COLO829 (cell line): Measurements from ENCODE around the gene MYO1G.
"Not testable (repeated sequence)": the region's sequence is repeated elsewhere in the genome, so short reads cannot be mapped to it uniquely, and the experiment has no call there.

ENCODE experiments used
- DNase-seq: peaks from one replicate; pipeline ENCODE4 v3.0.0; 2012; ENCODE audit warnings: low spot score

MYO1G gene

DNA sequence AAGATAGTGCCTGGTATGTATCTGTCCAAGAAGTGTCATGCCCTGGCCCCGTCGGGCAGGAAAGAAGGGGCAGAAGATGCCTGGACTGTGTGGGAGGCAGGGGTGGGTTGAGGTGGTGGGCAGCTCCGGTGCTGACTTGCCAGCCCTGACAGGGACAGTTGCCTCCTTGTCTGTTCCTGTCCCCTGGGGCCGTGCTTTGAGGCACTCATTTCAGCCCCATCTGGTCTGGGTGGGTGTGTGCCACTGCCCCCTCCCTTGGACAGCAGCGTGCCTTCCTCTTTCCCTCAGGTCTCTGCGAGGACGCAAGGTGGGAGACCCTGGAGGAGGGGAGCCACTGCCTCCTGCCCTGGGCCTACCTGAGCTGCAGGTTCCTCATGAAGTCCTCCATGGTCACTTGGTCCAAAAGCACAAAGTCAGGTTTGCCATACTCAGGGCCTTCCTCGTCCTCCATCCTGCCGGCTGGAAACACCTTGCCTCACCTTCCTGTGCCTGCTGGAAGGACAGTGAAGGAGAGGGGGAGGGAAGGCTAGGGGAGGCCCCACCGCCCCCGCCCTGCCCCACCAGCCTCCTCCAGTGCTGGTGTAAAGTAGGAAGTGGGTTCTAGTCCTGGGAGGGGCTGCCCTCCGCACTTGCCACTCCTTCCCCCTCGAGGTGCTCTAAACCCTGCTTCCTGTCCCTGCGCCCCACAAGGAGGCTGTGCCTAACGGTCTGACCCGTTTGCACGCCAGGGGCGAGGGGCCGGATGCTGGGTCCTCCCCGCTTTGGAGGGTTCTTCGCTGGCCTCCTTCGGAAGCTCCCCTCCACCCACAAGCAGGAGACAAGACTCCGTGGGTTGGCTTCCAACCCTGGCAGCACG, at the start of gene MYO1G:
MYO1G (minus strand) TSS at position 505 of the 856 bp plus-strand sequence; CDS start at position 451, 54 bp downstream.
- DNase-seq = no peak

DNA sequence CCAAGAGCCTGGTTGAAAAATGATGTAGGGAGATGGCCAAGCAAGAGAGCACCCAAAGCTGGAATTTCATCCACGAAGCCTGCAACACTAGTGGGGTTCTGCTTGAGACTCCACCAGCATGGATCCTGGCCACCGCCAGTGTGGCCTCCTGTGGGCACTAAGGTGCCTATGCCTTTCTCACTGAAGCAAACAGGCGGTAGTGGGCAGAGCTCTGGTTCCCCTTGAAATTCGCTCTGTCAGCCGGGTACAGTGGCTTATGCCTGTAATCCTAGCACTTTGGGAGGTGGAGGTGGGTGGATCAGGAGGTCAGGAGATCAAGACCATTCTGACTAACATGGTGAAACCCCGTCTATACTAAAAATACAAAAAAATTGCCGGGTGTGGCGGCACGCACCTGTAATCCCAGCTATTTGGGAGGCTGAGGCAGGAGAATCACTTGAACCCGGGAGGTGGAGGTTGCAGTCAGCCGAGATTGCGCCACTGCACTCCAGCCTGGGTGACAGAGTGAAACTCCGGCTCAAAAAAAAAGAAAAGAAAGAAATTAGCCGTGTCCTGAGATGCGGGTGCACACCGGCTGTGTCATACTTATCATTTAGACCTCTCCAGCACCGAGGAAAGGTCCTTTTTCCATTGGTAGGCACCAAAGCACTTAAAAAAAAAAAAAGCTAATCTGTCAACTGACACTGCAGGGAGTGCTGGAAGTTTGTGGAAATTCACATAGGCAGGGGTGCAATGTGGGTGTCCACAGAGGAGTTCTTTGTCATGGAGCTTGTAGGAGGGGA, 49.5 kb upstream of the MYO1G start:
- DNase-seq = no peak

DNA sequence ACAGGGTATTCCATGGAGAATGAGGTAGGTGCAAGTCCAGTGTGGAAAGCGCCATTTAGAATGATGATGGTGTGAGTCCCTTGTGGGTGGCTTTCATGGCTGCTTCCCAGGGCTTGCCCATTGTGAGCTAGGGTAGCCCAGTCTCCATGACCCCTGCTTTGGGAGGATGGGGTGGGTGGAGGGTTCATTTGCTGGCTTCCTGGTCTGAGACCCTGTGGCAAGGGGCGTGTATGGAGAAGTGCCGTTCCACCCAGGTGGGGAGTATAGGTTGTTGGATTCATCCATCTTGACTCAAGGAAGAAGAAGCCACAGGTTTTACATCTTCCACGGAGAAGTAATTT, 48.9 kb upstream of the MYO1G start:
- DNase-seq = no peak

DNA sequence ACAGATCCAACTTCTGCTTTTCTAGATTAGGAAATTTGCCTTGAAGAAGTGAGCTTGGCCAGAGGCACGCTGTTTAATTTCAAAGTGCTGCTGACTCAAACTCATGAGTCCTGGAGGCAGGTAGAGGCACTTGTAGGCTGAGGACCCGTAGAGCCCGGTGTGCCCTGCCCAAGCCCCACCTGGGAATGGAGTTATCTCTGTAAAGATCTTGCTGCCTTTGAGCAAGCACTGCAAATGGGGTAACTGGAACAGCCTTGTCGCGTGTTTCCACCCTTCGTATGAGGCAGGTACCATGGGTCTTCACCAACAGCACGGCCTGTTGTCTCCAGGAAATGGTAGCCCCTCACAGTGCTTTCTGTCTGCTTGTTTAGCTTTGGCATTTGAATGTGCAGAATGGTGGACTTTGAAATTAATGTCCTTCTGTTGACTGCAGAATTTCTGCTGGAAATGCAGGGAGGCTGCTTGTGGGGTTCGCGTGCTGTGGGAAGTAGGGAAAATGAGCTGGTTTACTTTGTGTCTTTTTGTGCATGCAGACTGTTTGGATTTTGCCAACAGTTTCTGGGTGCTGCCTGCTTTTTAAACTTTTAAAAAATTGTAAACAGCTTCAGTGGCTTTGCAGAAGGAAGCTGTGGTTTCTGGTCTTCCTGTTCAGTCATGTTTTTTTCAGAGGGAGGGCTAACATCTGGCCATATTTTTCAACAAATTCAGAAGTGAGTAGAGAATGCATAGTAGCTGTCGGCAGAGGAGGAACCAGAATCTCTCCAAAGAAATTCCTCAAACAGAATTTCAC, 48.4 kb upstream of the MYO1G start:
- no peak for DNase-seq

DNA sequence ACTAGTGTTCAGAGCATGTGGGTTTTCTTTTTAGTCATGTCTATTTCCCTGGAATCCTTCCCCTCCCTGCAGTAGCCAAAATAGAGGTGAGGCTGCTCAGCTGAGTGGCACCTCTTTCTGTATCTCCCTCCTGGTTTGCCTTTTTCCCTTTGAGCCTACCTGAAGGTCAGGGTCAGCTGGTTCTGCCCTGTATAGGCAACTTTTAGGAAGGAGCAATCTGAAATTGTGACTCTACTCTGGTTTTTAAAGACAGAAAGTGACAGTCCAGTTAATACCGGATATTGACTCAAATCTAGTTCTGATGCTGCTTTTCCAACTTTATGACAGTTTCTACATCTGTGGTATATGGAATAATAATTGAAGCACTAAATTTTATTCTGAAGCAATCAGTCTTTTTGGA, 47.2 kb upstream of the MYO1G start:
- DNase-seq = no peak

DNA sequence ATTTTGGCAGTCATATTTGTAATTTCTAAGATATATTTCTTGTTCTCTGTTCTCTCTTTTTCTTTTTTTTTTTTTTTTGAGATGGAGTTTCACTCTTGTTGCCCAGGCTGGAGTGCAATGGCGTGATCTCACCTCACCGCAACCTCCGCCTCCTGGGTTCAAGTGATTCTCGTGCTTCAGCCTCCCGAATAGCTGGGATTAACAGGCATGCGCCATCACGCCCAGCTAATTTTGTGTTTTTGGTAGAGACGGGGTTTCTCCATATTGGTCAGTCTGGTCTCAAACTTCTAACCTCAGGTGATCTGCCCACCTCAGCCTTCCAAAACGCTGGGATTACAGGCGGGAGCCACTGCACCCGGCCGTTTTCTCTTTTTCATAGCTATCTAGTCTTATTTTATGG, 46.7 kb upstream of the MYO1G start:
- DNase-seq = not testable (repeated sequence)

DNA sequence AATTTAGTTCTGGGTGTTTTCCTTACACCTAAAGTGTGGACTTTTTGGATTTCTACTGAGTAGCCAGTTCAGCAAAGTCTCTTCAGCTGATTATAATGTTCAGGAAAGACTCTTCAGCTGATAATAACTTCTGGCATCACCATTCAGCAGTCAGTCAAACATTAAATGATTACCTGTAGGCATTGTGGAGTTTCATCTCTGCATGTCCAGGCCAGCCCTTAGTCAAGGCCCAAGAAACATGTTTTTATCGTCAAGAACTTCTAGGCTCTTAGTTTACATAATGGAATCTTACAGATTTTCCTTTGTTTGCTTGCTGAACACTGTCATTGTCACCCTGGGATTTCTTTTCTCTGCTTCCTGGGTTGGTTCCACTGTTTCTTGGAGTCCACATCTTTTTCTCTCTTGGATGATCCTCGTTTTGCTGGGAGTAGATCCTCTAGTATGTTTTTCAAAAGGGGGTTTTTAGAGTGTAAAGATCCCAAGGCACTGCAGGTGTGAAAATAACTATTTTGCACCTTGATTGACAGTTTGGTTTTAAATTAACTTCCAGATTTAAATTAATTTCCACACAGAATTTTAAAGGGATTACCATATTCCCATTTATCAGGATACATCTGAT, 45.4 kb upstream of the MYO1G start:
- DNase-seq = no peak

DNA sequence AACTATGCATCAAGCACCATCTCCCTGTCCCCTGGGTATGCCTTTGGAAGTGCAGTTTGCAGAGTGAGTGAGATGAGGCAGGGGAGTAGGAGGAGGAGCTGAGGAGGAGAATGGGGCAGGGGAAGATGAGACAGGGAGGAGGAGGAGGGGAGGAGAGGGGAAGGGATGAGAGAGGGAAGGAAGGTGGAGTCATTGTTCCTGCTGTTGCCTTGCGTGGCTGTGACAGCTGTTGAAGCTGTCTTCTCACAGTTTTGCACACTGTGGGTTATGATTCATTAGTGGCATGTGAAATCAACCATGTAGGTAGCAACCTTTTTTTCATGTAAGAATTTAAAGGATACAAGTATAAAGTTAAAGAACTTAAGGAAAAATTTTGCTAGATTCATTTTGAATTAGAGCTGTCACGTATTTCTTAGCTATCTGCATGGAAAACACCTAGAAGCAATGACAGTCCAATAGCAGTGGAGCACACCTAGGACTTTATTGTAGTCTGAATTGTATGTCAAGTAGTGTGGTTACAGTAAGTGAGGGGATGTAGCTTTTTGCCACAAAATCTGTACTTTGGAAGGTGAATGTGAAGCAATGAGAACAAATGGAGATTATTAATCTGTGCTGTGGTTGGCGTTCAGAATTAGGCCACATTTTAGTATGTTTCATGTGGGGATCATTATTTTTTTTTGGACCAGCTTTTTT, 42.9 kb upstream of the MYO1G start:
- no peak for DNase-seq

DNA sequence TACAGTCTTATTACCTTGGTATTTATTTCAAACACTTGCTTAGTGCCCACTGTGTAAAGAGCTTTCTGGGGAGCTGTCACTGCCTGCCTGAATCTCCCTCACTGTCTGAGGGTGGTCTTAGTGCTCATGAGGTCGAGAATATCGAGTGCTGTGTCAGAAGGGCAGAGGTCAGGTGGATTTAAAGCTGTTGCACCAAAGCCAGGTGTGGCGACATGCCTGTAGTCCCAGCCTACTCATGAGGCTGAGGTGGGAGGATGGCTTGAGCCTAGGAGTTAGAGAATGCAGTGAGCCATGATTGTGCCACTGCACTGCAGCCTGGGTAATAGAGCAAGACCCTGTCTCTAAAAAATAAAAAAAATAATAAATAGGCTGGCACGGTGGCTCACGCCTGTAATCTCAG, 42.1 kb upstream of the MYO1G start:
- DNase-seq = no peak

DNA sequence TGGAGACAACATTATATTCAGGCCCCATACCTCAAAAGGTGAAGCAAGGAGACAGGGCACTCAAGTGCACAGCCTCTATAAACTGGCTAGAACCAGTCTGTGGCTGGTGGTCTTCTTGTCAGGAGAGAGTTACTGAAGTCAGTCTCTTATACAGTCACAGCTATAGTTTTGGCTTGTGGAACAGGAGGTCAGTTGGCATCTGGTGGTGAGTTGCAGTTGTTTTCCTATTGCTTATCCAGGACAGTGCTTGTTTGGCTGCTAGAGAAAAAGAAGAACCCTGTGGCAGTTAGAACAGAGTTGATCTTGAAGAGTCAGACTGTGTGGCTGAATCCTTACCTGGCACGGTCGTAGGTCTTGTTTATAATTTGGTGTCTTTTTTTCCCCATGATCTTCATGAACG, 38.4 kb upstream of the MYO1G start:
- DNase-seq = no peak

DNA sequence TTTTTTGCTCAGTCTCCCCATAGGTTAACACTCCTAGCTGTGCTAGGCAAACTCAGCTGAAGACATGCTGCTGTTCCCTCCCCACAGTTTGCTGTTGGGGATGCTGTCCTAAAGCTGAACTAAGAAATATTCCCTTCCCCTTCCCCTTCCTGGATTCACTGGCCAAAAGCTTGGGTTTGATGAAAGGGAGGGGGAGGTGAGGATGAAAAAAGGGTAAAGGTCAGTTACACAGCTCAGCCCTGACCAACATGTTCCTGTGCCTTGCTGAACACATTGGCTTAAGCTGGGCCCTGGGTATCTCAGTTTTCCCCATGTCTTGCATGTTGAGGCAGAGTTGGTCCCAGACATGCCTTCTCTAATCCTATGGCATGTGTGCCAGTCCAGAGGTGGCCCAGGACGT, 36.5 kb upstream of the MYO1G start:
- no peak for DNase-seq

DNA sequence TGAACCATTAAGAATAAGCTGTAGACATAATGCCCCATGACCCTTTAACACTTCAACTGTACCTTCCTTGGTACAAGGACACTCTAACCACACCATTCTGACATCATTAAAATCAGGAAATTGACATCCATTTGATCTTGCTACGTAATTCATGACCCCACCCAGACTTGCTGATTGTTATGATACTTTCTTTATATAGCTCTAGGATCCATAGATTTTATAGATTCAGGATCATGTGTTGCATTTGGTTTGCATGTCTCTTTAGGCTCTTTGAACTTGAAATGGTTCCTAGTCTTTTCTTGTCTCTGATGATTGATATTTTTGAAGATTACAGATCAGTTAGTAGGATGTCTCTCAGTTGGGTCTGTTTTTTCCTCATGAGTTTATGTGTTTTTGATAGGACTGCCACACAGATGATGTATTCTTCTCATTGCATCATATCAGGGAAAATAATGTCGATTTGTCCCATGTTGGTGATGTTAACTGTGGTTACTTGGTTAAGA, 34.7 kb upstream of the MYO1G start:
- DNase-seq = no peak

DNA sequence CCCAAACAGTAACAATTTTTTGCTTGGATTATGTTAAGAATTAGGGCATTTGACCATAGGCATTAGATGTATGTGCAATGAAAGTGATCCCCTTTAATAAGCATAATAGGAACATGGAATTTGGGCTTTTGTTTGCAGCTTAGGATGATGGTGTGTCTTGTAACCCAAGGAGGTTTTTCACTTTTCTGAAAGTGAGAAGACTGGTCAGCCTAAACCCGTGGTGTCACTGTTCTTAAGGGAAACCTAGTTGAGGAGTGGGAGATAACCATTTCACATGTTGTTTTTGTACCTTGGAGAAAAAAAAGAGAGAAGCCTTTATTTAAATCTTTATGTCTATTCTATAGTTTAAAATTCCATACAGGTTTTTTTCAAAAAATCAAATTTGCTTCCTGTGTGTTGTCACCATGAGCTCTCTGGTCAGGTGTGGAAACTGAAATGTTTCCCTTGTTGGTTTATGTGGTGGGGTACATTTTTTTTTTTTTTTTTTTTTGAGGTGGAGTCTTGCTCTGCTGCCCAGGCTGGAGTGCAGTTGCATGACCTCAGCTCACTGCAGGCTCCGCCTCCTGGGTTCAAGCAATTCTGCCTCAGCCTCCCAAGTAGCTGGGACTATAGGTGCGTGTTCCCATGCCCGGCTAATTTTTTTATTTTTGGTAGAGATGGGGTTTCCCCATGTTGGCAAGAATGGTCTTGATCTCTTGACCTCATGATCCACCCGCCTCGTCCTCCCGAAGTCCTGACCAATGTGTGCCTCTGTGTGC, 28.9 kb upstream of the MYO1G start:
- no peak for DNase-seq

DNA sequence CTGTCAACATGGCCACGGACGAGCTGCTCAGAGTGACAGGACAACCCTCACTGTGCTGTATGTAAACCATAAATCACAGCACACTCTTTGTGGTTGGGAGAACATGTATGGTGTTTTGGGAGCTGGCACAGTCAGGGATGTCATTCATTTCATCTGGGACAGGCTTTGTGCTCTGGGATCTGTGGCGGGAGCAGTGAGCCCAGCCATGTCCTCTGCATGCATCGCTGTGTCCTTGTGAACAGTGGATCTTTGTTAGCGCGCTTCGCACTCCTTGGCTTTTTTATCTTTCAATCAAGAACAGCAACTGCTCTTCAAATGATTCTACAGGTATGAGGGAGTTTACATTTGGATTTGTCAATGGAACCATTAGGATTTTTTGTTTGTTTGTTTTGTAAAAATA, 28.3 kb upstream of the MYO1G start:
- no peak for DNase-seq

DNA sequence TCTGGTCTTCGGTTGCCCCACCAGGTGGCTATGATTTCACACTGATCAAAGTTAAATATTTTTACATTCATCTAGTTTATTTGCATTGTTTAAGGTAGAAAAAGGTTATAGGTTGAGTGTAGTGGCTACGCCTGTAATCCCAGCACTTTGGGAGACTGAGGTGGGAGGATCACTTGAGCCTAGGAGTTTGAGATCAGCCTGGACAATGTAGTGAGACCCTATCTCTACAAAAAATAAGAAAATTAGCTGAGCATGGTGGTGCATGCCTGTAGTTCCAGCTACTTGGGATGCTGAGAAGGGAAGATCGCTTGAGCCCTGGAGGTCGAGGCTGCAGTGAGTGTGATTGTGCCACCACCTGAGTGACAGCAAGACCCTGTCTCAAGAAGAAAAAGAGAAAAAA, 25.0 kb upstream of the MYO1G start:
- no peak for DNase-seq

DNA sequence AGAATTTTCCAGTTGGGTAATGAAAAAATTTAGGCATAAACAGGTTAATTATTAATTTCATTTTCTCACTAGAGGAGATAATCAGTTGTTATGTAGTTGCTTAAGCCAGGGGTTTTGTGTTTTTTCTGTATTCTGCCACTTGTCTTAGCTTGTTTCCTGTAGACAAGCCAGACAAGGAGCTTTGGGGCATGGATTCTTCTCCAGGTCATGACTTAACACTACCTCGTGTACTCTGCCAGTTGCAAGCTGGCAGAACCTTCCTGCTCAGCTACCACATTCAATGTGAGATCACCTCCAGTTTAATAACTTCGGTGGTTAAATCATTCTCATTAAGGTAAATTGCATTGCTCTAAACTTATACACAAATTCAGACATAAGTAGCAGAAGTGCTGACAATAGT, 23.0 kb upstream of the MYO1G start:
- no peak for DNase-seq

DNA sequence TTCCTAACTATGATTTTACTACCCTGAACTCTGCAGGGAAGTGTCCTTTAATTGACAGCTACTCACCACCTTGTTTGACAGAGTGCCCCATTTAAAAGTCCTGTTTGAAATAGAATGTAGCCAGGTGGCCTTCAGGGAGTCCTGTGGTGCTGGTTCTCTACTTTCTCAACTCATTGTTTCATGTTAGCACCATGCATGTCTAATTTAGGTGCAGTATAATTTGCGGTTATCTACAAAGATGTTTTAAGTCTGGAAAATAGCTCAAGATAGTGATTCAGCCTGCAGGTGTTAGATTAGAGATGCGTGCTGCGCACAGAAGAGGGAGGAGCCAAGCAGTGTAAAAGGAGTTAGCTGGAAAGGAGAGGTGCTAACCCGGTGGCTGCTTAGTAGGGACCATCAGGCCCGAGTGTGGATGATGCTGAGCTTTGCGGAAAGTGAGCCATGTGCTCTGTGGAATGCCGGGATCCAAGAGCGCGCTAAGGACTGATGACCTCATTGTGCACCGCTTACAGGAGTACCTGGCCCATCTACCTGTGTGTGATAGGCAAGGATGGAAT, 22.4 kb upstream of the MYO1G start:
- no peak for DNase-seq

DNA sequence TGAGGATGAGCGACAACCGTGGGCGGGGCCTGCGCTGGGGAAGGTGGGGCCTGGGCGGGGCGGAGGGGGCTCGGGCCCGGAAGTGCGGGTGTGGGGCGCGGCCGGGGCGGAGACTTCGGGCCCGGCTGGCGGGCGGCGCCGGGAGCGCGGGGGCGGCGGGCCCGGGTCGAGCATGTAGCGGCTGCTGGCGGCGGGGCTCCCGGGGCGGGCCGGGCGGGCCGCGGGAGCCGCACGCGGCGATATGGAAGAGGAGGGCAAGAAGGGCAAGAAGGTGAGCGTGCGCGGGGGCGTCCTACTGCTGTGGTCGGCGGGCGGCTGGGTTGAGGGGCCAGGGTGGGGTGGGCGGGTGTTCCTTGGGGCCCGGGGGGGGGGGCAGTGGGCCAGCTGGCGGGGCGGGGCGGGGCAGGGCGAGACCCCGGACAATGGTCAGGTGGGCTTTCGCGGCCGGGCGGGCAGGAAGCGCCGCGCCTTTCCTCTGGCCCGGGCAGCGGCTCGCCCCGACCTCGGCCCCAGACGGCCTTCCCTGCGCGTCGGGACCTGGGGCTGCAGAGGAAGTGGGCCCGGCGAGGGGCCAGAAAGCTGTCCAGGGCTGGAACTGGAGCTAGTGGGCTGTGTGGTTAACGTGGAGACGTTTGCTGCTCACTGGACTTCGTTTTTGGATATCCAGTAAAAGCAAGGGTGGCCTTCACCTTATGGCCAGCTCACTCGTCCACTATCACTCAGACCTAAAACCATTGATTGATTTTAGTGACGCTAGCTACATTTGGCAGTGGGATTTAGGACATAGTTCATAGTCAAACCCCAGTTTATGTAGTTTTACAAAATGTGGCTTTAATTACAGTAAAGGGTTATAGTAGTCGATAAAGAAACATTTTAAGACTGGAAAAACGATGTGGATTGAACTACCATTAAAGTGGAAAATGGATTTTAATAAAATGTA, 21.5 kb upstream of the MYO1G start, which contains the start of gene CCM2:
CCM2 (plus strand) TSS at position 109 of the 940 bp plus-strand sequence; CDS start at position 242, 133 bp downstream.
- DNase-seq = no peak
